Measurements from ENCODE around the gene LRRC2.
"Not testable (repeated sequence)": the region's sequence is repeated elsewhere in the genome, so short reads cannot be mapped to it uniquely, and the experiment has no call there.

LRRC2 gene

GRCh38 chr3:46536758-46537157, 29.3 kb downstream of the LRRC2 start:
- H3K4me1 ChIP-seq (ENCODE audit: control insufficient read depth, insufficient read depth, low read length, poor library complexity, severe bottlenecking), result peaks cover 28% of the 10 kb centered on the region
- no peaks in the 10 kb centered on the region for H3K9me3 ChIP-seq (ENCODE audit: control insufficient read depth, low read length)
- H3K4me3 ChIP-seq (ENCODE audit: insufficient read depth, low read depth, low read length, poor library complexity, severe bottlenecking), result no peak overlapping the region
- no peaks in the 10 kb centered on the region for H3K27me3 ChIP-seq (replicated peaks; ENCODE audit: control insufficient read depth, insufficient read depth, low read length, poor library complexity, severe bottlenecking)
- H3K36me3 ChIP-seq (ENCODE audit: control insufficient read depth, insufficient read depth, low read length), result no peaks in the 10 kb centered on the region
- H3K27ac ChIP-seq (ENCODE audit: insufficient read depth, low read length, poor library complexity, severe bottlenecking), result no peak overlapping the region
- DNase-seq, result no peak

- no peak for DNase-seq
- no peak overlapping the region for H3K27ac ChIP-seq (ENCODE audit: insufficient read depth, low read length, poor library complexity, severe bottlenecking)
Measured at GRCh38 chr3:46535746-46536145, 30.4 kb downstream of the LRRC2 start.

DNA sequence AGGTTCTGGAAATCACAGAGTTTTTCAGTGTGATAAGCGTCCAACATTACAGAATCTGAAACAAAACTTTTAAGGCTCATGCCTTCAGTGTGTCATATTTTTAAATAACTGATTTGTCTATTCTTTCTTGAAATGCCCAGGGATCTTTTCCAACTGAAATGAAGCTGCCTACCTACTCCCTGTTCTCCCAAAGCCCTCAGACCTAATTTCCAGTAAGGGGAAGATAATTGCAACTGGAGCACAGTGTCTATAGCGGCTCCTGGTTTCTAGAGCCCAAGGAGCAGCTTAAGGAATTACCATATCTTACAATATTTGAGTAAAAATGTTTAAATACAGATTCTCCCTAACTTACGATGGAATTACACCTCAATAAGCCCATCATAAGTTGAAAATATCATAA, 33.0 kb downstream of the LRRC2 start:
- Histone ChIP-seq H3K36me3 (ENCODE audit: control insufficient read depth, insufficient read depth, low read length) (no peaks in the 10 kb centered on the region), H3K9me3 (ENCODE audit: control insufficient read depth, low read length) (no peaks in the 10 kb centered on the region), H3K4me3 (ENCODE audit: insufficient read depth, low read depth, low read length, poor library complexity, severe bottlenecking) (no peak overlapping the region), H3K27me3 (replicated peaks; ENCODE audit: control insufficient read depth, insufficient read depth, low read length, poor library complexity, severe bottlenecking) (no peaks in the 10 kb centered on the region), H3K4me1 (ENCODE audit: control insufficient read depth, insufficient read depth, low read length, poor library complexity, severe bottlenecking) (peaks cover 4% of the 10 kb centered on the region), H3K27ac (ENCODE audit: insufficient read depth, low read length, poor library complexity, severe bottlenecking) (no peak overlapping the region)
- no peak for DNase-seq

More at GRCh38 chr3:46535746-46536145, 30.4 kb downstream of the LRRC2 start:
- Histone ChIP-seq H3K36me3 (ENCODE audit: control insufficient read depth, insufficient read depth, low read length) (no peaks in the 10 kb centered on the region), H3K9me3 (ENCODE audit: control insufficient read depth, low read length) (no peaks in the 10 kb centered on the region), H3K4me1 (ENCODE audit: control insufficient read depth, insufficient read depth, low read length, poor library complexity, severe bottlenecking) (peaks cover 27% of the 10 kb centered on the region), H3K27me3 (replicated peaks; ENCODE audit: control insufficient read depth, insufficient read depth, low read length, poor library complexity, severe bottlenecking) (no peaks in the 10 kb centered on the region), H3K4me3 (ENCODE audit: insufficient read depth, low read depth, low read length, poor library complexity, severe bottlenecking) (no peak overlapping the region)

DNA sequence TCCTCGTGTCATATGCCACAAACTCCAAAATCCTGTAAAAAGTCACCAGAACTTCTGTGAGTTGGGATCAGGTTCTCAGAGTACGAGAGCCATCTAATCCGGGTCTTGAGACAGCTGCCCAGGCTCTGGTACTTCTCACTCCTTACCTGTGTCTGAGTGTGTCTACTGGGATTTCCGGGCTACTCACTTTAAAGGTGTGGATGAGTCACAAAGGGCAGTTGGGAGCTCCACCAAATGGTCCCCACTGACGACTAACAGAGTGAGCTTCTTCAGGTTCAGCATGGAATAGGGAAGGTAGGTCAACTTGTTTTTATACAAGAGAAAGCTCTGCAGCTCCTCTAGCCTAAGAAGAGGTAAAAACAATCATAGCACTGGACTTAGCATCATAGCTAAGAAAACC, 38.9 kb downstream of the LRRC2 start:
- H3K9me3 ChIP-seq (ENCODE audit: control insufficient read depth, low read length), result no peaks in the 10 kb centered on the region
- no peaks in the 10 kb centered on the region for H3K36me3 ChIP-seq (ENCODE audit: control insufficient read depth, insufficient read depth, low read length)
- no peaks in the 10 kb centered on the region for H3K27me3 ChIP-seq (replicated peaks; ENCODE audit: control insufficient read depth, insufficient read depth, low read length, poor library complexity, severe bottlenecking)
- H3K4me3 ChIP-seq (ENCODE audit: insufficient read depth, low read depth, low read length, poor library complexity, severe bottlenecking), result no peak overlapping the region
- no peak overlapping the region for H3K27ac ChIP-seq (ENCODE audit: insufficient read depth, low read length, poor library complexity, severe bottlenecking)
- H3K4me1 ChIP-seq (ENCODE audit: control insufficient read depth, insufficient read depth, low read length, poor library complexity, severe bottlenecking), result no peaks in the 10 kb centered on the region
- DNase-seq, result no peak

DNA sequence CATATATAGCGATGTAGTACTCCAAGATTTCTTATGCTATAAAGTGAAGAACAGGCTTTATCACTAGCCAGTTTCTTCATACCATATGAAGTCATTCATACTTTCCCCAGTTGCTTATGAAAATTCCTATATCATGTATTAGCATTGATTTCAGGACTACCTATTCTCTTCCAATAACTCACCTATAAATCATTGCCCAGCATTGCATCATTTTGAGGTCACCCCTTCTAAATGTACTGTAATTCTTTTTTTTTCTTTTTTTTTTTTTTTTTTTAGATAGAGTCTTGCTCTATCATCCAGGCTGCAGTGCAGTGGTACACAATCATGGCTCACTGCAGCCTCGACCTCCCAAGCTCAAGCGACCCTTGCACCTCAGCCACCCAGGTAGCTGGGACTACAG, 41.3 kb downstream of the LRRC2 start:
- Histone ChIP-seq H3K27ac (ENCODE audit: insufficient read depth, low read length, poor library complexity, severe bottlenecking) (no peak overlapping the region), H3K4me1 (ENCODE audit: control insufficient read depth, insufficient read depth, low read length, poor library complexity, severe bottlenecking) (no peaks in the 10 kb centered on the region), H3K36me3 (ENCODE audit: control insufficient read depth, insufficient read depth, low read length) (no peaks in the 10 kb centered on the region), H3K27me3 (replicated peaks; ENCODE audit: control insufficient read depth, insufficient read depth, low read length, poor library complexity, severe bottlenecking) (no peaks in the 10 kb centered on the region), H3K9me3 (ENCODE audit: control insufficient read depth, low read length) (no peaks in the 10 kb centered on the region), H3K4me3 (ENCODE audit: insufficient read depth, low read depth, low read length, poor library complexity, severe bottlenecking) (no peak overlapping the region)
- DNase-seq, result no peak

DNA sequence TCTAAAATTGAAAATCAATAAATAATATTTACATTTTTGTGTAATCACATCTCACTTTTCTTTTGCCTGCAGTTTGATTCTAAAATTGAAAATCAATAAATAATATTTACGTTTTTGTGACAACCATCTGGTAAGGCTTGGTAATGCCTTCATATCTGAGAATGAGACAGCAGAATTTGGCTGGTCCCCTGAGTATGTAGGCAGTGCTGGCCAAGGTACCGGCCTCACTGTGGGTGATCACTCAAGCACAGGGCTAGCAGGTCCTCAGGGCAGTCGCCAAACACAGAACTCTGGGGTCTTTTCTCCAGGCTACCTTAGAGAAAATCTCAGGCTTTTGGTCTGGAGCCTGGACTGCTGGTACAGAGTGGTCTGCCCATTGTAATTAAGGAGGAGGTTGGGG, 42.1 kb downstream of the LRRC2 start:
- Histone ChIP-seq H3K27me3 (replicated peaks; ENCODE audit: control insufficient read depth, insufficient read depth, low read length, poor library complexity, severe bottlenecking) (no peaks in the 10 kb centered on the region), H3K4me1 (ENCODE audit: control insufficient read depth, insufficient read depth, low read length, poor library complexity, severe bottlenecking) (no peaks in the 10 kb centered on the region), H3K4me3 (ENCODE audit: insufficient read depth, low read depth, low read length, poor library complexity, severe bottlenecking) (no peak overlapping the region), H3K36me3 (ENCODE audit: control insufficient read depth, insufficient read depth, low read length) (no peaks in the 10 kb centered on the region), H3K9me3 (ENCODE audit: control insufficient read depth, low read length) (no peaks in the 10 kb centered on the region), H3K27ac (ENCODE audit: insufficient read depth, low read length, poor library complexity, severe bottlenecking) (no peak overlapping the region)
- no peak for DNase-seq

GRCh38 chr3:46523556-46523955, 42.5 kb downstream of the LRRC2 start:
- Histone ChIP-seq H3K36me3 (ENCODE audit: control insufficient read depth, insufficient read depth, low read length) (no peaks in the 10 kb centered on the region), H3K9me3 (ENCODE audit: control insufficient read depth, low read length) (no peaks in the 10 kb centered on the region), H3K4me1 (ENCODE audit: control insufficient read depth, insufficient read depth, low read length, poor library complexity, severe bottlenecking) (no peaks in the 10 kb centered on the region), H3K4me3 (ENCODE audit: insufficient read depth, low read depth, low read length, poor library complexity, severe bottlenecking) (no peak overlapping the region), H3K27me3 (replicated peaks; ENCODE audit: control insufficient read depth, insufficient read depth, low read length, poor library complexity, severe bottlenecking) (no peaks in the 10 kb centered on the region), H3K27ac (ENCODE audit: insufficient read depth, low read length, poor library complexity, severe bottlenecking) (no peak overlapping the region)
- no peak for DNase-seq

- H3K36me3 ChIP-seq (ENCODE audit: control insufficient read depth, insufficient read depth, low read length); H3K4me3 ChIP-seq (ENCODE audit: insufficient read depth, low read depth, low read length, poor library complexity, severe bottlenecking); DNase-seq; H3K9me3 ChIP-seq (ENCODE audit: control insufficient read depth, low read length); H3K27ac ChIP-seq (ENCODE audit: insufficient read depth, low read length, poor library complexity, severe bottlenecking); H3K4me1 ChIP-seq (ENCODE audit: control insufficient read depth, insufficient read depth, low read length, poor library complexity, severe bottlenecking); H3K27me3 ChIP-seq (replicated peaks; ENCODE audit: control insufficient read depth, insufficient read depth, low read length, poor library complexity, severe bottlenecking): not testable (repeated sequence)
Measured at GRCh38 chr3:46522201-46522600, 43.9 kb downstream of the LRRC2 start.

GRCh38 chr3:46521096-46521495, 45.0 kb downstream of the LRRC2 start:
- Histone ChIP-seq H3K9me3 (ENCODE audit: control insufficient read depth, low read length) (no peaks in the 10 kb centered on the region), H3K27ac (ENCODE audit: insufficient read depth, low read length, poor library complexity, severe bottlenecking) (no peak overlapping the region), H3K27me3 (replicated peaks; ENCODE audit: control insufficient read depth, insufficient read depth, low read length, poor library complexity, severe bottlenecking) (no peaks in the 10 kb centered on the region), H3K4me3 (ENCODE audit: insufficient read depth, low read depth, low read length, poor library complexity, severe bottlenecking) (no peak overlapping the region), H3K36me3 (ENCODE audit: control insufficient read depth, insufficient read depth, low read length) (no peaks in the 10 kb centered on the region), H3K4me1 (ENCODE audit: control insufficient read depth, insufficient read depth, low read length, poor library complexity, severe bottlenecking) (no peaks in the 10 kb centered on the region)
- no peak for DNase-seq

- H3K4me3 ChIP-seq (ENCODE audit: insufficient read depth, low read depth, low read length, poor library complexity, severe bottlenecking), result no peak overlapping the region
- H3K4me1 ChIP-seq (ENCODE audit: control insufficient read depth, insufficient read depth, low read length, poor library complexity, severe bottlenecking), result no peaks in the 10 kb centered on the region
- H3K27me3 ChIP-seq (replicated peaks; ENCODE audit: control insufficient read depth, insufficient read depth, low read length, poor library complexity, severe bottlenecking), result no peaks in the 10 kb centered on the region
- no peak for DNase-seq
- no peaks in the 10 kb centered on the region for H3K9me3 ChIP-seq (ENCODE audit: control insufficient read depth, low read length)
- no peak overlapping the region for H3K27ac ChIP-seq (ENCODE audit: insufficient read depth, low read length, poor library complexity, severe bottlenecking)
- H3K36me3 ChIP-seq (ENCODE audit: control insufficient read depth, insufficient read depth, low read length), result no peaks in the 10 kb centered on the region
Measured at GRCh38 chr3:46520531-46520930, 45.6 kb downstream of the LRRC2 start.

DNA sequence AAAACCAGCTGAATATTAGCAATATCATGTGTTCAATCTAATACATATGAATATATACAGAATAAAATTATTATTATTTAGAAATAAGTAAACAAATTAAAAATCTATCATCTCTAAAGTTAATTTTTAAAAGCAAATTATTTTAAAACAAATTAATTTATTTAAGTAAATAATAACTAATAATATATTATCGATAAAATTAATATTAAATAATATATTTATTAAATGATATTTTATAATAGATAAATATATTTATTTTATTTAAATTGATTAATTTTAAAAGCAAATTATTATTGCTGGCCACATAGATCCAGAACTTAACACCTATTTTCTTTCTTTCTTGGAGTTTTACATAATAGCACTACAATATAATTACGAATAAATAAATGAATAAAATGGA, 46.1 kb downstream of the LRRC2 start:
- Histone ChIP-seq H3K27ac (ENCODE audit: insufficient read depth, low read length, poor library complexity, severe bottlenecking) (no peak overlapping the region), H3K9me3 (ENCODE audit: control insufficient read depth, low read length) (no peaks in the 10 kb centered on the region), H3K4me3 (ENCODE audit: insufficient read depth, low read depth, low read length, poor library complexity, severe bottlenecking) (no peak overlapping the region), H3K4me1 (ENCODE audit: control insufficient read depth, insufficient read depth, low read length, poor library complexity, severe bottlenecking) (no peaks in the 10 kb centered on the region), H3K27me3 (replicated peaks; ENCODE audit: control insufficient read depth, insufficient read depth, low read length, poor library complexity, severe bottlenecking) (no peaks in the 10 kb centered on the region), H3K36me3 (ENCODE audit: control insufficient read depth, insufficient read depth, low read length) (no peaks in the 10 kb centered on the region)
- DNase-seq, result no peak

All from effector memory CD4-positive, alpha-beta T cell (primary cell).